ENCODE data around the gene OCSTAMP. TPM values are rescaled to one million over a fixed set of nuclear protein-coding genes. Genes with fewer than 3 reads are reported as not detected.

The OCSTAMP gene
- polyA plus RNA-seq, 5 donors = not detected

- DNase-seq = no peak
Observed at GRCh38 chr20:46519471-46520068, 30.9 kb downstream of the OCSTAMP start.

DNA sequence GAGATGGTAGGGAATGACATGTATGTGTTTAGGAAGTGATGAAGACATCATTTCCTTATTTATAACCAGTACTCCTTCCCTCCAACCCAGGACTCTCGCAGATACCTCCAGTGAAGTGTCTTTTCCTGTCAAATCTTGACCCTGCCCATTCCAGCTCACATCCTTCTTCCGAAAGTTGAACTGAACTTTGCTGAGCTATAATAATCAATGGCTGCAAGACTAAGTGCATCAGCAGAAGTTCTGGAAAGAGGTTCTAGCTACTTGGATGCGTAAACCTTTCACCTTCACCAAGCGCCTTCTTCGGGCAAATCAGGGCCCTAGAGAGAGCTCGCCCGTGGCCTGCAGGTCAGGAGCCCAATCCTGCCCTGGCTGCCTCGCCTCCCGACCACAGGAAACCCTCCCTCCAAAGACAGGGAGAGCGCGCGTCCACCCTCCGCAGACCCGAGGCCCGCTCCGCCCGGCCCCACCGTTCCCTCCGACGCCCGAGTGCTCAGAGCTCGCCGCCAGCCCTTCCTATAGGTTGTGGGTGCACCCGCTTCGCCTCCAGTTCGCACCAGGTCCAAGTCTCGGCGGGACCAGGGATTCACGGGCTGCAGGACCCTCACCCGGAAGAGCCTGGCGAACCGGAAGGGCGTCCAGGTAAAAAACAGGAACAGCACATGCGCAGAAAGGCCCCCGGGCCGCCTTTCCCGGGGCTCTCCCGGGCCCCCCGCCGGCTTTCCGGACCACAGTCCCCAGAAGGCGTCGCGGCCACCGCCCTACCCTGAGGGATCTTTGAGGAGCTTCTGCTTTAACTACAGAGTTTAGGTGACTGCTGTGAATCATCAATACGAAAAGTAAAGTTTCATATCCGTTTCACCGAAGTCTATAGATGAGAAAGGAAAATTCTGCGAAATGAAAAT is 37.3 kb downstream of the OCSTAMP start, which contains the start of gene ZNF334:
TSS of gene ZNF334 (minus strand) at position 617 of the 902 bp plus-strand sequence. CDS start 1,457 bp downstream, outside the sequence.
- DNase-seq = peak; percentile 73 to 78

GRCh38 chr20:46509523-46509922 is 40.9 kb downstream of the OCSTAMP start:
- no peak for DNase-seq

DNA sequence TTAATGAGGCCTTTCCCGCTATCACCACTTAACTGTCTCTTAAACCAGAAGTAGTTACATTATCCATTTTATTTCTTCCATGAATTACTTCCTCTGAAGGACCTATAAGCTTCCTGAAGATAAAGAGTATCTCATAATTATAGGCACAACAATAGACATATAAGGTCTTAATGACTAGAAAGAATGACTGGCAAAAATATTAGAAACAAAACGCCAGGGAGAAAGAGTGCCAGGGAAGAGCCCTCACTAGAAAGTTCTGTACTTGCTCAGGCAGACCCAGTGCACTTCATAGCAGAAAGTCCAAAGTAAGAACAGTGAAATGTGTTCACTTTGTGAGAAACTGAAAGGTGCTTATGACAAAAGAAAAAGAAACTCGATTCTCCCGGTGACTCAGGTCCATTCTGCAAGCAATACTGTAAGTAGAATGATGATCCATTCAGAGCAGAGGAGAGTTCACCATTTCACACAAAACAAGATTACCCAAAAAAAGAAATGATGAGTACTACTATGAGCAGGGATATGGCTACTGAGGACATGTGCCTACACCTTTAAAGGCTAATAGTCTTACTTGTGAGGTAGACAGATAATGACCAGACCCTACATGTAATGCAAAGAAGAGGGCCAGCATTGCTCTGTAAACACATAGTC is 42.6 kb downstream of the OCSTAMP start:
- no peak for DNase-seq

- DNase-seq = no peak
Observed at GRCh38 chr20:46505506-46505905, 44.9 kb downstream of the OCSTAMP start.

DNA sequence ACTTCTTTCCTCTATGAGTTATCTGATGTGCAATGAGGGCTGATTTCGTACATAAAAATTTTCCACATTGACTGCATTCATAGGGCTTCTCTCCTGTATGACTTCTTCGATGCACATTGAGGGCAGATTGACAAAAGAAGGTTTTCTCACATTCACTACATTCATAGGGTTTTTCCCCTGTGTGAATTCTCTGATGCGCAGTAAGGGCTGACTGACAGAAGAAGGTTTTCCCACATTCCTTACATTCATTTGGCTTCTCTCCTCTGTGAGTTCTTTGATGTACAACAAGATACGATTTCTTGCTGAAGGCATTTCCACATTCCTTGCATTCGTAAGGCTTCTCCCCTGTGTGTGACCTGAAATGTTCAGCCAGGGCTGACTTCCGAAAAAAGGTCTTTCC is 48.5 kb downstream of the OCSTAMP start:
- DNase-seq = no peak

DNA sequence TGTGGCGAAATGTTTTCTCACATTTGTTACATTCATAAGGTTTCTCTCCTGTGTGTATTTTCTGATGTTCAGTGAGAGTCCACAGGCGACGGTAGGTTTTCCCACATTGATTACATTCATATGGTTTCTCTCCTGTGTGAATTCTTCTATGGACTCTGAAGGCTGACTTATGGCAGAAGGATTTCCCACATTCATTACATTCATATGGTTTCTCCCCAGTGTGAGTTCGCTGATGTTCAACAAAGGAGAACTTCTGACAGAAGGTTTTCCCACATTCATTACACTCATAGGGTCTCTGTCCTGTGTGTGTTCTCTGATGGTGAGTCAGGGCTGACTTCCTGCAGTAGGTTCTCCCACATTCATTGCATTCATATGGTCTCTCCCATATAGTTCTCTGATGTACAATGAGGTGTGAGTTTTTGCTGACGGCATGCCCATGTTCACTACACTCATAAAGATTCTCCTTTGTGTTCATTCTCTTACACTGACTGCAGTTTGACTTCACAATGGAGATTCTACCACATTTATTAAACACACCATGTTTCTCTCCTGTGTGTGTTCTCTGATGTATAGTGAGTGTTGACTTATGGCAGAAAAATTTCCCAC is 49.0 kb downstream of the OCSTAMP start:
- DNase-seq = no peak

- no peak for DNase-seq
Observed at GRCh38 chr20:46494077-46494476, 56.4 kb downstream of the OCSTAMP start.

DNA sequence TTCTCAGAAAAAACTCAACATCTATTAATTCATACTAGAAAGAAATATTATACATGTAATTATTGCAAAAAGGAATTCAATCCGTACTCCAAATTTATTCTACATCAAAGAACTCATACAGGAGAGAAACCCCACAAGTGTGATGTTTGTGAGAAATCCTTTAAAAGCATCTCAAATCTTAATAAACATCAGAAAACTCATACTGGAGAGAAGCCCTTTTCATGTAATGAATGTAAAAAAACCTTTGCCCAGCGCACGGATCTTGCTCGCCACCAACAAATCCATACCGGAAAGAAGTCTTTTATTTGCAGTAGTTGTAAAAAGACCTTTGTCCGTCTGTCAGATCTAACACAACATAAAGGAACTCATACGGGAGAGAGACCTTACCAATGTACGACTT is 59.1 kb downstream of the OCSTAMP start:
- no peak for DNase-seq

Other genes with a start within 250 kb of the OCSTAMP start
- under 1 TPM; 0.04 to 0.12 (median 0.06) TPM for gene CDH22, start 242.2 kb downstream of the OCSTAMP start, polyA plus RNA-seq (ENCODE audit: insufficient read depth in 1 of 5, insufficient read length in 5 of 5, low replicate concordance in 1 of 5)
- 10 to 100 TPM; 56.3 to 66.9 (median 63.6) TPM for gene ELMO2, start 144.0 kb downstream of the OCSTAMP start, polyA plus RNA-seq (ENCODE audit: insufficient read depth in 1 of 5, insufficient read length in 5 of 5, low replicate concordance in 1 of 5)
- gene ZNF334, start 37.1 kb downstream of the OCSTAMP start, polyA plus RNA-seq (ENCODE audit: insufficient read depth in 1 of 5, insufficient read length in 5 of 5, low replicate concordance in 1 of 5) = 10 to 100 TPM; 24.5 to 52.5 (median 43.4) TPM
- 10 to 100 TPM in 2 of 5 donors, 1 to 10 TPM in 3; 6.2 to 11.2 (median 7.8) TPM for gene SLC13A3, start 100.8 kb upstream of the OCSTAMP start, polyA plus RNA-seq (ENCODE audit: insufficient read depth in 1 of 5, insufficient read length in 5 of 5, low replicate concordance in 1 of 5)
- gene TP53RK, start 138.8 kb upstream of the OCSTAMP start, polyA plus RNA-seq (ENCODE audit: insufficient read depth in 1 of 5, insufficient read length in 5 of 5, low replicate concordance in 1 of 5) = 10 to 100 TPM; 13.4 to 17.2 (median 15.1) TPM
- gene SLC2A10, start 159.0 kb upstream of the OCSTAMP start, polyA plus RNA-seq (ENCODE audit: insufficient read depth in 1 of 5, insufficient read length in 5 of 5, low replicate concordance in 1 of 5) = 10 to 100 TPM; 18.2 to 24.0 (median 20.5) TPM

Measured in right lung (tissue), 5 donors.